Right lobe of liver (tissue), 4 donors: ENCODE results near the gene TGM3.

ENCODE experiments used
- POLR2A ChIP-seq: fragments of 450-650 bp; IDR thresholded peaks from one replicate; pipeline ENCODE4 v1.6.1; 2017; ENCODE audit warnings: antibody characterized with exemption, mild to moderate bottlenecking
- TF ChIP-seq, protein P1 (sequence below), 4 donors: fragments of 200-600 bp in 3 of 4; fragments of 450-650 bp in 1 of 4; IDR thresholded peaks; one replicate each; pipeline versions ENCODE4 v1.5.1 to v1.8.0; 2016 to 2022; ENCODE audit warnings: antibody characterized with exemption in 4 of 4, mild to moderate bottlenecking in 2 of 4
- donor health status: DM: no; HTN: no; CAD: no.
- donor health status: DM: no; HTN: no; CAD: no.
- donor health status: DM: no; HTN: yes; CAD: no.

DNA sequence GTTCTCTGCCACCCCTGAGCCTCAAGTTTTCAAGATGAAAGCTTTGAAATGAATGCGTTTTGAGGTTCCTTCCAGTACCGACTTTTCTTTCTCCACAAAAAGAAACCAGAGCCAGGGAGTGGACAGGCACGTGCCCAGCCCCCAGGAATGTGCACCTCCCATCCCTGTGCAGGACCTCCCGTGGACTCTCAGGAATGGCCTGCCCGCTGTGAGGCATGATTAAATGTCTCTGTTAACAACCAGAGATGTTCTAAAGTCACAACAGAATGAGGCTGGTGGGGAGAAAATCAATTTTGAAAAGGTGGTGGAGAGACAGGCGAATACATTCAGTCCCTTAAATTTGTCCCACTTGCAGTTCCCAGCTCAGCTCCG is 1.5 kb downstream of the TGM3 start:
- TF ChIP-seq, protein P1, sequence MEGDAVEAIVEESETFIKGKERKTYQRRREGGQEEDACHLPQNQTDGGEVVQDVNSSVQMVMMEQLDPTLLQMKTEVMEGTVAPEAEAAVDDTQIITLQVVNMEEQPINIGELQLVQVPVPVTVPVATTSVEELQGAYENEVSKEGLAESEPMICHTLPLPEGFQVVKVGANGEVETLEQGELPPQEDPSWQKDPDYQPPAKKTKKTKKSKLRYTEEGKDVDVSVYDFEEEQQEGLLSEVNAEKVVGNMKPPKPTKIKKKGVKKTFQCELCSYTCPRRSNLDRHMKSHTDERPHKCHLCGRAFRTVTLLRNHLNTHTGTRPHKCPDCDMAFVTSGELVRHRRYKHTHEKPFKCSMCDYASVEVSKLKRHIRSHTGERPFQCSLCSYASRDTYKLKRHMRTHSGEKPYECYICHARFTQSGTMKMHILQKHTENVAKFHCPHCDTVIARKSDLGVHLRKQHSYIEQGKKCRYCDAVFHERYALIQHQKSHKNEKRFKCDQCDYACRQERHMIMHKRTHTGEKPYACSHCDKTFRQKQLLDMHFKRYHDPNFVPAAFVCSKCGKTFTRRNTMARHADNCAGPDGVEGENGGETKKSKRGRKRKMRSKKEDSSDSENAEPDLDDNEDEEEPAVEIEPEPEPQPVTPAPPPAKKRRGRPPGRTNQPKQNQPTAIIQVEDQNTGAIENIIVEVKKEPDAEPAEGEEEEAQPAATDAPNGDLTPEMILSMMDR (IDR thresholded peaks at IDR 0.05): no peak
- TF ChIP-seq POLR2A: no peak
